ENCODE measurements around the gene C5orf22. TPM values are rescaled to one million over a fixed set of nuclear protein-coding genes. Genes with fewer than 3 reads are reported as not detected.

The C5orf22 gene
- total RNA-seq, 2 experiments from 2014 or later: 9.8 to 12.3 TPM

DNA sequence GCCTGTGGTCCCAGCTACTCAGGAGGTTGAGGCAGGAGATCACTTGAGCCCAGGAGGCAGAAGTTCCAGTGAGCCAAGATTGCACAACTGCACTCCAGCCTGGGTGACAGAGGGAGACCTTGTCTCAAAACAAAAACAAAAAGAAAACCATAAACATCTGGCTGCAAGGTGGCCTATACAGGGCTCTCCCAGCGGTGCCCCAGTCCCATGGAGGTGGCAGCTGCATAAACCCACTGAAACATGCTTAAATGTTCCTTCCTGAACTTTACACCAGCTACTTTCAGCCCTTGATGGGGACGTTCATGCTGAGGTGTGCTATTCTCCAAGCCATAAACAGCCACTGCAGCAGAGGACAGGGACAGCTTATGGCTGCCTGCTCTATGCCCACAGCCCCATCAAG is 35.8 kb upstream of the C5orf22 start:
- CTCF ChIA-PET: no interaction called here

GRCh38 chr5:31496891-31497290 is 35.2 kb upstream of the C5orf22 start:
- no peaks in the 10 kb centered on the region for H3K9me3 ChIP-seq (ENCODE audit: control insufficient read depth in 1 of 2, insufficient read depth in 1 of 2, low read length in 2 of 2)
- ChIA-PET CTCF (no interaction called here), POLR2A (no interaction called here)
- Mint-ChIP-seq H3K27me3 (no peaks in the 10 kb centered on the region), H3K9me3 (no peaks in the 10 kb centered on the region), H3K4me1 (ENCODE audit: low read depth) (no peaks in the 10 kb centered on the region), H3K27ac (no peak overlapping the region), H3K4me3 (no peak overlapping the region), H3K36me3 (ENCODE audit: low read depth) (peaks cover 97% of the 10 kb centered on the region)
- H3K27ac ChIP-seq (ENCODE audit: low read depth in 1 of 2, low read length in 2 of 2): no peak overlapping the region
- no peaks in the 10 kb centered on the region for H3K4me1 ChIP-seq (ENCODE audit: insufficient read depth, low read length)
- DNase-seq (no peak), ATAC-seq (ENCODE audit: poor library complexity) (no peak)
- intact Hi-C loops (cut with DNase I, micrococcal nuclease): no loop called here
- no peak overlapping the region for H3K4me3 ChIP-seq (ENCODE audit: low read length)
- H3K36me3 ChIP-seq (ENCODE audit: insufficient read depth, low read length): peaks cover 92% of the 10 kb centered on the region
- H3K27me3 ChIP-seq (ENCODE audit: control insufficient read depth in 1 of 2, insufficient read depth in 2 of 2, low read length in 2 of 2): no peaks in the 10 kb centered on the region
- no peak for TF ChIP-seq CTCF (IDR thresholded peaks at IDR 0.05)

More for the DNA sequence above, 35.8 kb upstream of the C5orf22 start:
- ATAC-seq (ENCODE audit: poor library complexity) (no peak), DNase-seq (no peak)
- H3K27me3 ChIP-seq (ENCODE audit: control insufficient read depth in 1 of 2, insufficient read depth in 2 of 2, low read length in 2 of 2): no peaks in the 10 kb centered on the region
- POLR2A ChIA-PET: no interaction called here
- H3K36me3 ChIP-seq (ENCODE audit: insufficient read depth, low read length): peaks cover 91% of the 10 kb centered on the region
- no peak for TF ChIP-seq CTCF (IDR thresholded peaks at IDR 0.05)
- no peaks in the 10 kb centered on the region for H3K9me3 ChIP-seq (ENCODE audit: control insufficient read depth in 1 of 2, insufficient read depth in 1 of 2, low read length in 2 of 2)
- Mint-ChIP-seq H3K4me1 (ENCODE audit: low read depth) (no peaks in the 10 kb centered on the region), H3K4me3 (no peak overlapping the region), H3K36me3 (ENCODE audit: low read depth) (peaks cover 97% of the 10 kb centered on the region), H3K9me3 (no peaks in the 10 kb centered on the region), H3K27ac (no peak overlapping the region), H3K27me3 (no peaks in the 10 kb centered on the region)
- no peak overlapping the region for H3K4me3 ChIP-seq (ENCODE audit: low read length)
- H3K27ac ChIP-seq (ENCODE audit: low read depth in 1 of 2, low read length in 2 of 2): no peak overlapping the region
- intact Hi-C loops (cut with DNase I, micrococcal nuclease): no loop called here
- H3K4me1 ChIP-seq (ENCODE audit: insufficient read depth, low read length): no peaks in the 10 kb centered on the region

- TF ChIP-seq CTCF (IDR thresholded peaks at IDR 0.05): no peak
- ChIA-PET POLR2A (no interaction called here), CTCF (no interaction called here)
- ATAC-seq (ENCODE audit: poor library complexity) (no peak), DNase-seq (no peak)
- no peaks in the 10 kb centered on the region for H3K9me3 ChIP-seq (ENCODE audit: control insufficient read depth in 1 of 2, insufficient read depth in 1 of 2, low read length in 2 of 2)
- peaks cover 98% of the 10 kb centered on the region for H3K36me3 ChIP-seq (ENCODE audit: insufficient read depth, low read length)
- H3K4me1 Mint-ChIP-seq (ENCODE audit: low read depth): no peaks in the 10 kb centered on the region
- no peaks in the 10 kb centered on the region for H3K4me1 ChIP-seq (ENCODE audit: insufficient read depth, low read length)
- no peak overlapping the region for H3K27ac ChIP-seq (ENCODE audit: low read depth in 1 of 2, low read length in 2 of 2)
- H3K27ac Mint-ChIP-seq: no peak overlapping the region
- intact Hi-C loops (cut with DNase I, micrococcal nuclease): no loop called here
- no peaks in the 10 kb centered on the region for H3K9me3 Mint-ChIP-seq
- H3K27me3 Mint-ChIP-seq: no peaks in the 10 kb centered on the region
- H3K4me3 ChIP-seq (ENCODE audit: low read length): no peak overlapping the region
- H3K36me3 Mint-ChIP-seq (ENCODE audit: low read depth): peaks cover 98% of the 10 kb centered on the region
- no peaks in the 10 kb centered on the region for H3K27me3 ChIP-seq (ENCODE audit: control insufficient read depth in 1 of 2, insufficient read depth in 2 of 2, low read length in 2 of 2)
- no peak overlapping the region for H3K4me3 Mint-ChIP-seq
These were observed 31.8 kb upstream of the C5orf22 start for GRCh38 chr5:31500256-31500655.

Data from CD4-positive, alpha-beta T cell (primary cell).